ENCODE data around the gene TAPT1. TPM values are rescaled to one million over a fixed set of nuclear protein-coding genes. Genes with fewer than 3 reads are reported as not detected.
"Not testable (repeated sequence)": the region's sequence is repeated elsewhere in the genome, so short reads cannot be mapped to it uniquely, and the experiment has no call there.

TAPT1 gene
- total RNA-seq, 1 donor from 2014 or later: 35.0 TPM

DNA sequence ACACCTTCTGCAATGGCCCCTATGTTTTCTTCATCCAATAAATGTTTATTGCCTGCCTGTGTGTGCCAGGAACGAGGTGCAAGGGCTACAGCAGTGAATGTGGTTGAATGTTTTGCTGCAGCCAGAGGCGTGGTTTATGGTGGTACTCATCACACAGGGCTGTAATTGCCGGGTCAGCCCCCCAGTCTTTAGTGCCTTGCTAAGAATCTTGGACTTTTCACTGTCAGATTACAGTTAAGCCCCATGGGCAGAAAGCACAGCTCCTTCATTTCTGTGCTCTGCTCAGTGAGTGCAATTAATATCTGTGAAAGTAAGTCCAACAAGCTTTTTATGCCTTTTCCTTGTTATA lies 67.8 kb downstream of the TAPT1 start:
- ChIA-PET POLR2A (no interaction called here), CTCF (no interaction called here)
- Mint-ChIP-seq H3K27me3 (no peaks in the 10 kb centered on the region), H3K4me1 (no peaks in the 10 kb centered on the region), H3K27ac (no peak overlapping the region), H3K36me3 (ENCODE audit: low read depth) (peaks cover 24% of the 10 kb centered on the region), H3K4me3 (no peak overlapping the region), H3K9me3 (no peaks in the 10 kb centered on the region)
- TF ChIP-seq CTCF (IDR thresholded peaks at IDR 0.05): no peak
- intact Hi-C loops (cut with micrococcal nuclease): no loop called here
- ATAC-seq (ENCODE audit: low read depth) (no peak), DNase-seq (no peak)

DNA sequence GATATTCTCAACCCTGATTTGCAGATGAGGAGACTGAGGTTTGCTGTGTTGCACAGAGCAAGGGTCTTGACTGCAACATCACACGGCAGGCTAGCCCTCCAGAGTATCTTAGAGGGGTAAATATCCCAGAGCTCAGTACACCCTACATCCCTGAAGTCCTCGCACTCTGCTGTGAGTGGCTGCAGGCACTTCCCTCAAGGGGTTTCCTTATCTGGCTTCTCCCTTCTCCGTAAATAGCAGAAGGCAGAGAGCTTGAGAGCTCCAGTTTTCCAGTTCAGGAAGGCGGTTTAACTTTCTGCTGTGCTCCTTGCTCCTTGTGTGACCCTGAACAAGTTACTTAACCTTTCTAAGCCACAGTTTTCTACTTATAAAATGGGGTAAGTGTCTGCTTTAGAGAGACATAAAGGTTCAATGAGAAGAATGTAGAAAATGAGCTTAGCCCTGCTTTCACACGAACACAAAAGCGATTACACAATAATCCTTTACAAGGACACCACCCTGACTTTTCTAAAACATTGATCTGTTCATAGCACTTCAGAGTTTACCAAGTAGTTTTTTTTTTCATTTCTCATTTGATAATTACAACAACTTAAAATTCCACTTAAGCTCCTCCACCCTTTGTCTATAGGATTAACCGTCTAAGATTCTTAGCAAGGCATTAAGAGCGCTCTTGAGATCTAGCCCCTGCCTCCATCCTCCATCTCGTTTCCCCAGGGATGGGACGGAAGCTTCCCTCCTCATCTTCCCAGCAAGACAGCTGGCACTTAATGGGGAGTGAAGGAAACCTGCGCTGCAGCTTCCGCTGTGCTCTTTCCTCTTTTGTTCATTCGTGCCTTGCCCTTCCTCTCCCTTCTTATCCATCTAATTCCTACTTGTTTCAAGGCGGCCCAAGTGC lies 68.4 kb downstream of the TAPT1 start:
- CTCF ChIA-PET: no interaction called here
- intact Hi-C loops (cut with micrococcal nuclease): no loop called here
- Mint-ChIP-seq H3K27me3 (no peaks in the 10 kb centered on the region), H3K4me1 (no peaks in the 10 kb centered on the region), H3K36me3 (ENCODE audit: low read depth) (peaks cover 19% of the 10 kb centered on the region), H3K9me3 (no peaks in the 10 kb centered on the region), H3K27ac (no peak overlapping the region), H3K4me3 (no peak overlapping the region)
- POLR2A ChIA-PET: no interaction called here
- no peak for DNase-seq
- no peak for ATAC-seq (ENCODE audit: low read depth)
- TF ChIP-seq CTCF (IDR thresholded peaks at IDR 0.05): no peak

- no peak overlapping the region for H3K4me3 Mint-ChIP-seq
- H3K27me3 Mint-ChIP-seq: no peaks in the 10 kb centered on the region
- DNase-seq: no peak
- TF ChIP-seq CTCF (IDR thresholded peaks at IDR 0.05): no peak
- no peak for ATAC-seq (ENCODE audit: low read depth)
- ChIA-PET POLR2A (no interaction called here), CTCF (no interaction called here)
- H3K4me1 Mint-ChIP-seq: no peaks in the 10 kb centered on the region
- no peak overlapping the region for H3K27ac Mint-ChIP-seq
- intact Hi-C loops (cut with micrococcal nuclease): no loop called here
- no peaks in the 10 kb centered on the region for H3K9me3 Mint-ChIP-seq
- H3K36me3 Mint-ChIP-seq (ENCODE audit: low read depth): peaks cover 5% of the 10 kb centered on the region
Observed at GRCh38 chr4:16155528-16156169, 70.6 kb downstream of the TAPT1 start.

- no peaks in the 10 kb centered on the region for H3K9me3 Mint-ChIP-seq
- ATAC-seq (ENCODE audit: low read depth) (no peak), DNase-seq (no peak)
- intact Hi-C loops (cut with micrococcal nuclease): no loop called here
- H3K36me3 Mint-ChIP-seq (ENCODE audit: low read depth): no peaks in the 10 kb centered on the region
- no peak overlapping the region for H3K4me3 Mint-ChIP-seq
- TF ChIP-seq CTCF (IDR thresholded peaks at IDR 0.05): no peak
- ChIA-PET CTCF (no interaction called here), POLR2A (interaction anchor here (0.7 kb wide), 1 partner anchor 16 kb away, joined by 8 read pairs; no protein-coding TSS in a partner anchor)
- no peaks in the 10 kb centered on the region for H3K27me3 Mint-ChIP-seq
- H3K4me1 Mint-ChIP-seq: no peaks in the 10 kb centered on the region
- H3K27ac Mint-ChIP-seq: no peak overlapping the region
Observed at GRCh38 chr4:16154451-16154850, 71.8 kb downstream of the TAPT1 start.

GRCh38 chr4:16150716-16151115 lies 75.6 kb downstream of the TAPT1 start:
- no peak for DNase-seq
- no peak overlapping the region for H3K4me3 Mint-ChIP-seq
- CTCF ChIA-PET: no interaction called here

DNA sequence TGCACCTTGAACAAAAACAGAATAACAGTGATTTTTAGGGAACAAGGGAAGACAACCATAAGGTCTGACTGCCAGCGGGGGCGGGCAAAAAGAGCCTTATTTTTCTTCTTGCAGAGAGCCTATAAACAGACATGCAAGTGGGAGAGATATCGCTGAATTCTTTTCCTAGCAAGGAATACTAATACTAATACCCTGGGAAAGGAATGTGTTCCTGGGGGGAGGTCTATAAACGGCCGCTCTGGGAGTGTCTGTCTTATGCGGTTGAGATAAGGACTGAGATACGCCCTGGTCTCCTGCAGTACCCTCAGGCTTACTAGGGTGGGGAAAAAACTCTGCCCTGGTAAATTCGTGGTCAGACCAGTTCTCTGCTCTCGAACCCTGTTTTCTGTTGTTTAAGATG lies 81.4 kb downstream of the TAPT1 start:
- ATAC-seq (ENCODE audit: low read depth); DNase-seq; H3K4me1 Mint-ChIP-seq; intact Hi-C loops (cut with micrococcal nuclease); H3K27me3 Mint-ChIP-seq; H3K36me3 Mint-ChIP-seq (ENCODE audit: low read depth); POLR2A ChIA-PET; CTCF ChIA-PET; H3K27ac Mint-ChIP-seq; H3K4me3 Mint-ChIP-seq: not testable (repeated sequence)
- peaks cover 13% of the 10 kb centered on the region for H3K9me3 Mint-ChIP-seq

More at GRCh38 chr4:16150716-16151115, 75.6 kb downstream of the TAPT1 start:
- Mint-ChIP-seq H3K36me3 (ENCODE audit: low read depth) (no peaks in the 10 kb centered on the region), H3K9me3 (peaks cover 4% of the 10 kb centered on the region), H3K27me3 (no peaks in the 10 kb centered on the region), H3K4me1 (no peaks in the 10 kb centered on the region), H3K27ac (no peak overlapping the region)
- intact Hi-C loops (cut with micrococcal nuclease): no loop called here
- TF ChIP-seq CTCF (IDR thresholded peaks at IDR 0.05): no peak
- POLR2A ChIA-PET: no interaction called here
- no peak for ATAC-seq (ENCODE audit: low read depth)
